ENCODE results near the gene CYP11A1. TPM values are rescaled to one million over a fixed set of nuclear protein-coding genes. Genes with fewer than 3 reads are reported as not detected.
A peak's percentile ranks its signal among the peaks of the same experiment; 100 is the strongest.

CYP11A1 gene
- total RNA-seq, 6 donors from 2014 or later: 0.91 to 8.4 (median 1.1) TPM; not detected in 1

DNA sequence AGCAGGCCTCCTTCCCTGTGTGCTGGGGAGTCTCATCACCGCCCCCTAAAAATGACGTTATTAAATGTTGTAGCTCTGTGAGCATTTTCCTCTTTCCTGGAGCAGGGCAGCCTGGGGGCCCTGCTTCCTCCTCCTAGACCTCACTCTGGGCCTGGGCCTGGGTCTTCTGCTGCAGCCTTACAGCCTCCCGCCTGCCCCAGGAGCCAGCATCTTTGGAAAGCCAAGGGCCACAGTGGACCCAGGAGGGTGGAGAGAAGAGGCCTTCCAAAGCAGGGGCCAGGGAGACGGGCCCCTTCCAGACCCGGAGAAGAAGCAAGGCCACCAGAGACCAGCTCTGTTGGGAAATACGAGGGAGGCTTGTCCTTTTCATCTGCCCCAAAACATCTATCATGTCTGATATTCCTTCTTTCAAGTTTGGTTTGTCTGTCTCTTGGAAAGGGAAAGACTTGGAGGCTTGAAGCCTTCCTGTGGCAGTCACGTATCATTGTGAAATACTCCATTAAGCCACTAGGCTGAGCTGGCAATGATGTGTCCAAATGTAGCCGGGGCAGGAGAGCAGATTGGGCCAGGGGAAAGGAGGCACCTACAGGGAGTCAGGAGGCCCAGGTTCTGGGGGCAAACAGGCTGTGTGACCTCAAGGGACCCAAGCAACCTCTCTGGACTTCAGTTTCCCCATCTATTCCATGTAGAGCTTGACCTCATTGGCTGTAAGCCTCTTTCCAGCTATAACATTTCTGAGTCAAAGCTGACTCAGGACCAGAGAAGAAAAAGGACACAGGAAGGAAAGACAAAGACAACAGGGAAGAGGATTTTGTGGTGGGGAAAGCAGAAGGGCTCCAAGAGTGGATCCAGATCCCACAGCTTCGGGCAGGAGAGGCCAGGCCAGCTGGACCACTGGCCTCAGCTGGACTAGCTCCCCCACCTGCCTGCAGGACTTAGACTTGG lies 31.1 kb downstream of the CYP11A1 start:
- H3K36me3 ChIP-seq: no peaks in the 10 kb centered on the region
- H3K4me1 ChIP-seq: peaks cover 5 to 13% (median 9%) of the 10 kb centered on the region in 4 donors
- TF ChIP-seq POLR2A (IDR thresholded peaks at IDR 0.05): no peak
- no peak for TF ChIP-seq EP300 (IDR thresholded peaks at IDR 0.05)
- TF ChIP-seq, protein P1, sequence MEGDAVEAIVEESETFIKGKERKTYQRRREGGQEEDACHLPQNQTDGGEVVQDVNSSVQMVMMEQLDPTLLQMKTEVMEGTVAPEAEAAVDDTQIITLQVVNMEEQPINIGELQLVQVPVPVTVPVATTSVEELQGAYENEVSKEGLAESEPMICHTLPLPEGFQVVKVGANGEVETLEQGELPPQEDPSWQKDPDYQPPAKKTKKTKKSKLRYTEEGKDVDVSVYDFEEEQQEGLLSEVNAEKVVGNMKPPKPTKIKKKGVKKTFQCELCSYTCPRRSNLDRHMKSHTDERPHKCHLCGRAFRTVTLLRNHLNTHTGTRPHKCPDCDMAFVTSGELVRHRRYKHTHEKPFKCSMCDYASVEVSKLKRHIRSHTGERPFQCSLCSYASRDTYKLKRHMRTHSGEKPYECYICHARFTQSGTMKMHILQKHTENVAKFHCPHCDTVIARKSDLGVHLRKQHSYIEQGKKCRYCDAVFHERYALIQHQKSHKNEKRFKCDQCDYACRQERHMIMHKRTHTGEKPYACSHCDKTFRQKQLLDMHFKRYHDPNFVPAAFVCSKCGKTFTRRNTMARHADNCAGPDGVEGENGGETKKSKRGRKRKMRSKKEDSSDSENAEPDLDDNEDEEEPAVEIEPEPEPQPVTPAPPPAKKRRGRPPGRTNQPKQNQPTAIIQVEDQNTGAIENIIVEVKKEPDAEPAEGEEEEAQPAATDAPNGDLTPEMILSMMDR (IDR thresholded peaks at IDR 0.05): no peak
- no peak for TF ChIP-seq POLR2AphosphoS5 (IDR thresholded peaks at IDR 0.05)
- peak in 1 of 2 donors; percentile 26 for DNase-seq
- WGBS, 2 donors: 84 to 86% methylated on average over 5 to 9 of the region's 9 CpGs
- no peak overlapping the region for H3K4me3 ChIP-seq
- H3K27ac ChIP-seq: no peak overlapping the region
- ATAC-seq (ENCODE audit: low FRiP score in 2 of 2): no peak
- H3K27me3 ChIP-seq: no peaks in the 10 kb centered on the region
- H3K9me3 ChIP-seq: no peaks in the 10 kb centered on the region

GRCh38 chr15:74335396-74335795 lies 32.0 kb downstream of the CYP11A1 start:
- no peaks in the 10 kb centered on the region for H3K9me3 ChIP-seq
- DNase-seq (no peak), ATAC-seq (ENCODE audit: low FRiP score in 2 of 2) (no peak)
- no peaks in the 10 kb centered on the region for H3K36me3 ChIP-seq
- H3K4me1 ChIP-seq: peaks cover 5 to 11% (median 8%) of the 10 kb centered on the region in 4 donors
- WGBS, 2 donors: 81 to 87% methylated on average over 7 to 8 of the region's 8 CpGs
- no peaks in the 10 kb centered on the region for H3K27me3 ChIP-seq
- TF ChIP-seq POLR2A (IDR thresholded peaks at IDR 0.05): no peak
- no peak for TF ChIP-seq POLR2AphosphoS5 (IDR thresholded peaks at IDR 0.05)
- TF ChIP-seq, protein P1 (IDR thresholded peaks at IDR 0.05): no peak
- no peak for TF ChIP-seq EP300 (IDR thresholded peaks at IDR 0.05)
- no peak overlapping the region for H3K27ac ChIP-seq
- no peak overlapping the region for H3K4me3 ChIP-seq

GRCh38 chr15:74334127-74334526 lies 33.3 kb downstream of the CYP11A1 start:
- H3K27ac ChIP-seq: no peak overlapping the region
- H3K4me3 ChIP-seq: no peak overlapping the region
- 71 to 91% methylated on average over 1 of the region's 1 CpG for WGBS, 2 donors
- H3K27me3 ChIP-seq: no peaks in the 10 kb centered on the region
- H3K4me1 ChIP-seq: peaks cover 0 to under 1% (median 0%) of the 10 kb centered on the region in 4 donors
- no peaks in the 10 kb centered on the region for H3K36me3 ChIP-seq
- no peaks in the 10 kb centered on the region for H3K9me3 ChIP-seq
- TF ChIP-seq POLR2A (IDR thresholded peaks at IDR 0.05): no peak
- no peak for TF ChIP-seq EP300 (IDR thresholded peaks at IDR 0.05)
- TF ChIP-seq, protein P1 (IDR thresholded peaks at IDR 0.05): no peak
- TF ChIP-seq POLR2AphosphoS5 (IDR thresholded peaks at IDR 0.05): no peak
- DNase-seq (no peak), ATAC-seq (ENCODE audit: low FRiP score in 2 of 2) (no peak)

GRCh38 chr15:74333662-74334061 lies 33.8 kb downstream of the CYP11A1 start:
- TF ChIP-seq, protein P1 (IDR thresholded peaks at IDR 0.05): no peak
- TF ChIP-seq POLR2A (IDR thresholded peaks at IDR 0.05) (no peak), EP300 (IDR thresholded peaks at IDR 0.05) (no peak), POLR2AphosphoS5 (IDR thresholded peaks at IDR 0.05) (no peak)
- no peak for ATAC-seq (ENCODE audit: low FRiP score in 2 of 2)
- Histone ChIP-seq H3K27ac (no peak overlapping the region), H3K36me3 (no peaks in the 10 kb centered on the region), H3K4me3 (no peak overlapping the region), H3K9me3 (no peaks in the 10 kb centered on the region), H3K4me1 (no peaks in the 10 kb centered on the region), H3K27me3 (no peaks in the 10 kb centered on the region)
- WGBS, 2 donors: 79 to 86% methylated on average over 5 of the region's 5 CpGs
- DNase-seq: no peak

Measured in upper lobe of left lung (tissue), 6 donors.